HCT116 (cell line): ENCODE data around the gene ZNF425. TPM values are rescaled to one million over a fixed set of nuclear protein-coding genes. Genes with fewer than 3 reads are reported as not detected.

ENCODE experiments used
- ATAC-seq: fragments of 200-7000 bp; cut with Tn5 transposase; 2 replicates; pipeline ENCODE4 v1.9.1; 2020; ENCODE audit warnings: mild to moderate bottlenecking, moderate library complexity
- BruUV-seq: library from RNA; stranded (reverse); fragments of 400-500 nt; replicated peaks from 2 replicates; lab custom pipeline; 2021; lab: Mats Ljungman, UMichigan
- CTCF ChIA-PET: fragments of 300-600 bp; sonication (Branson Sonifier 250); formaldehyde crosslinking; loops from one replicate; lab custom pipeline; 2021; ENCODE audit warnings: antibody characterized with exemption; lab: Charles Lee
- POLR2A ChIA-PET: fragments of 300-600, 350-600 bp; sonication (Branson Sonifier 250); formaldehyde crosslinking; loops from one replicate; lab custom pipeline; 2021; ENCODE audit warnings: antibody characterized with exemption; lab: Charles Lee
- RAD21 ChIA-PET, 2 experiments: fragments of 300-600 bp; sonication (Branson Sonifier 250); formaldehyde crosslinking; loops; one replicate each; lab custom pipeline; 2023; ENCODE audit warnings: low total read pairs in 2 of 2; ENCODE audit not compliant: uncharacterized antibody in 2 of 2, unreplicated experiment in 2 of 2, low non-redundant PET in 1 of 2; lab: Charles Lee
- DNase-seq: peaks from one replicate; pipeline ENCODE4 v3.0.0-alpha.2; 2010; ENCODE audit warnings: low read depth, low spot score
- H2AFZ ChIP-seq: fragments of 200-600 bp; shearing (Covaris generic), sonication (generic); 2 replicates; pipeline ENCODE4 v1.6.1; 2017; ENCODE audit warnings: low read depth, mixed run types, mixed read lengths, antibody characterized with exemption, low read length; ENCODE audit not compliant: poor library complexity, severe bottlenecking
- H3K27ac ChIP-seq: 2 replicates; pipeline ENCODE4 v1.5.1; 2012; ENCODE audit warnings: low read depth, low read length
- H3K27me3 ChIP-seq: fragments of 200-600 bp; sonication (generic); 2 replicates; pipeline ENCODE4 v1.6.1; 2016; ENCODE audit warnings: mixed run types, low read length, mixed read lengths; ENCODE audit not compliant: insufficient read depth
- H3K36me3 ChIP-seq, 2 experiments: fragments of 200-500 bp in 1 of 2; fragments of 200-600 bp in 1 of 2; sonication (Bioruptor generic) in 1 of 2; sonication (generic) in 1 of 2; 2 replicates each; pipeline versions ENCODE4 v1.5.1 to v1.6.1; 2014 to 2016; ENCODE audit warnings: low read length in 2 of 2, inconsistent platforms in 1 of 2, mixed read lengths in 1 of 2, mixed run types in 1 of 2; ENCODE audit not compliant: insufficient read depth in 2 of 2, control insufficient read depth in 1 of 2
- H3K4me1 ChIP-seq, 2 experiments: fragments of 200-600 bp in 1 of 2; sonication (generic) in 1 of 2; 2 replicates each; pipeline versions ENCODE4 v1.5.1 to v1.6.1; 2012 to 2017; ENCODE audit warnings: low read length in 2 of 2, inconsistent platforms in 1 of 2, mild to moderate bottlenecking in 1 of 2, mixed read lengths in 1 of 2, mixed run types in 1 of 2, moderate library complexity in 1 of 2; ENCODE audit not compliant: insufficient read depth in 2 of 2, control insufficient read depth in 1 of 2
- H3K4me2 ChIP-seq: fragments of 200-600 bp; sonication (generic); 2 replicates; pipeline ENCODE4 v1.6.1; 2017; ENCODE audit warnings: mixed run types, low read length, mixed read lengths
- H3K4me3 ChIP-seq, 2 experiments: fragments of 200-600 bp in 1 of 2; sonication (generic) in 1 of 2; replicated peaks in 1 of 2; 2 replicates each; pipeline ENCODE4 v1.5.1; 2011 to 2016; ENCODE audit warnings: low read length in 2 of 2, control low read depth in 1 of 2, low read depth in 1 of 2, mild to moderate bottlenecking in 1 of 2, mixed read lengths in 1 of 2, mixed run types in 1 of 2
- H3K79me2 ChIP-seq: fragments of 200-600 bp; sonication (generic); 2 replicates; pipeline ENCODE4 v1.6.1; 2017; ENCODE audit warnings: mild to moderate bottlenecking, mixed run types, low read length, moderate library complexity, mixed read lengths; ENCODE audit not compliant: insufficient read depth
- H3K9ac ChIP-seq: fragments of 200-600 bp; sonication (generic); 2 replicates; pipeline ENCODE4 v1.6.1; 2016; ENCODE audit warnings: low read length, mixed read lengths
- H3K9me2 ChIP-seq: fragments of 200-600 bp; sonication (generic), shearing (Covaris generic); 2 replicates; pipeline ENCODE4 v1.6.1; 2017; ENCODE audit warnings: mixed run types, mild to moderate bottlenecking, moderate library complexity; ENCODE audit not compliant: insufficient read depth
- H3K9me3 ChIP-seq, 2 experiments: fragments of 200-500 bp in 1 of 2; fragments of 200-600 bp in 1 of 2; sonication (Bioruptor generic) in 1 of 2; sonication (generic) in 1 of 2; 2 replicates each; pipeline ENCODE4 v1.6.1; 2014 to 2017; ENCODE audit warnings: low read length in 2 of 2, mixed read lengths in 2 of 2, inconsistent platforms in 1 of 2, low read depth in 1 of 2, mild to moderate bottlenecking in 1 of 2, mixed run types in 1 of 2, moderate library complexity in 1 of 2; ENCODE audit not compliant: control insufficient read depth in 1 of 2, insufficient read depth in 1 of 2
- H4K20me1 ChIP-seq: fragments of 200-600 bp; sonication (generic), shearing (Covaris generic); 2 replicates; pipeline ENCODE4 v1.6.1; 2017; ENCODE audit warnings: mixed run types, mild to moderate bottlenecking, moderate library complexity; ENCODE audit not compliant: insufficient read depth
- CBX3 ChIP-seq: IDR thresholded peaks from 2 replicates; pipeline ENCODE4 v1.6.1; 2012; ENCODE audit warnings: low read depth
- CEBPB ChIP-seq: IDR thresholded peaks from 2 replicates; pipeline ENCODE4 v1.6.1; 2012; ENCODE audit warnings: low read depth
- CTCF ChIP-seq, 3 experiments: fragments of 200-600 bp in 1 of 3; sonication (generic) in 1 of 3; IDR thresholded peaks in 2 of 3; conservative IDR thresholded peaks in 1 of 3; 2 replicates each; pipeline ENCODE4 v1.5.1; 2012 to 2017; ENCODE audit warnings: low read depth in 2 of 3, low read length in 2 of 3, antibody characterized with exemption in 1 of 3, borderline replicate concordance in 1 of 3, control low read depth in 1 of 3, mild to moderate bottlenecking in 1 of 3, mixed read lengths in 1 of 3, mixed run types in 1 of 3, moderate library complexity in 1 of 3; ENCODE audit not compliant: insufficient read depth in 1 of 3
- EGR1 ChIP-seq: IDR thresholded peaks from 2 replicates; pipeline ENCODE4 v1.6.1; 2012; ENCODE audit warnings: low read depth
- ELF1 ChIP-seq: IDR thresholded peaks from 2 replicates; pipeline ENCODE4 v1.6.1; 2012; ENCODE audit warnings: low read depth, borderline replicate concordance
- EZH2 ChIP-seq: fragments of 200-600 bp; sonication (generic); IDR thresholded peaks from 2 replicates; pipeline ENCODE4 v1.6.1; 2017; ENCODE audit warnings: antibody characterized with exemption, mixed run types
- EZH2phosphoT487 ChIP-seq: fragments of 200-600 bp; IDR thresholded peaks from 2 replicates; pipeline ENCODE4 v1.6.1; 2018; ENCODE audit warnings: antibody characterized with exemption, borderline replicate concordance
- JUND ChIP-seq: IDR thresholded peaks from 2 replicates; pipeline ENCODE4 v1.6.1; 2012
- MAX ChIP-seq: IDR thresholded peaks from 2 replicates; pipeline ENCODE4 v1.6.1; 2012
- POLR2A ChIP-seq: IDR thresholded peaks from 2 replicates; pipeline ENCODE4 v1.7.0; 2011; ENCODE audit warnings: borderline replicate concordance; ENCODE audit not compliant: insufficient read depth, insufficient read length; ENCODE audit errors: extremely low read depth
- POLR2AphosphoS5 ChIP-seq: IDR thresholded peaks from 2 replicates; pipeline ENCODE4 v1.6.1; 2011; ENCODE audit warnings: mild to moderate bottlenecking, low read depth, low read length, moderate library complexity
- REST ChIP-seq: IDR thresholded peaks from 2 replicates; pipeline ENCODE4 v1.6.1; 2012; ENCODE audit warnings: low read depth
- SP1 ChIP-seq: IDR thresholded peaks from 2 replicates; pipeline ENCODE4 v1.6.1; 2012; ENCODE audit warnings: low read depth
- SRF ChIP-seq: IDR thresholded peaks from 2 replicates; pipeline ENCODE4 v1.6.1; 2012; ENCODE audit warnings: low read depth
- TCF7L2 ChIP-seq: IDR thresholded peaks from 2 replicates; pipeline ENCODE4 v1.7.0; 2011; ENCODE audit warnings: borderline replicate concordance, inconsistent platforms; ENCODE audit not compliant: insufficient read depth, insufficient read length; ENCODE audit errors: extremely low read depth
- ZBTB33 ChIP-seq: IDR thresholded peaks from 2 replicates; pipeline ENCODE4 v1.6.1; 2011; ENCODE audit warnings: mild to moderate bottlenecking, low read length, moderate library complexity; ENCODE audit not compliant: insufficient replicate concordance; ENCODE audit errors: extremely low read depth
- ZNF274 ChIP-seq: fragments of 200-500 bp; sonication (Bioruptor generic); IDR thresholded peaks from 2 replicates; pipeline ENCODE4 v1.6.1; 2014; ENCODE audit warnings: mild to moderate bottlenecking, low read depth, low read length, inconsistent platforms
- intact Hi-C: fragments of 100-400 bp; cut with micrococcal nuclease; formaldehyde crosslinking; loops from 2 replicates; pipeline ENCODE4 v1.10.0; 2022
- total RNA-seq: library from RNA; stranded (reverse); gene quantifications from one replicate; pipeline ENCODE4 v1.2.1, GENCODE V29; 2021; ENCODE audit not compliant: unreplicated experiment

ZNF425 gene
- total RNA-seq, 1 experiment from 2014 or later = 2.1 TPM

GRCh38 chr7:149104749-149105148 lies 21.4 kb downstream of the ZNF425 start (continued):
- no peak for TF ChIP-seq EZH2
- no peak for TF ChIP-seq CEBPB
- no peak for TF ChIP-seq EGR1
- no peak for TF ChIP-seq ELF1

GRCh38 chr7:149104214-149104613 lies 21.9 kb downstream of the ZNF425 start:
- H3K4me3 ChIP-seq = no peak overlapping the region
- H3K27me3 ChIP-seq = no peaks in the 10 kb centered on the region
- no TSS peak for BruUV-seq
- no peaks in the 10 kb centered on the region for H3K36me3 ChIP-seq
- H3K79me2 ChIP-seq = no peaks in the 10 kb centered on the region
- no peaks in the 10 kb centered on the region for H3K4me1 ChIP-seq
- CTCF ChIA-PET = no interaction called here
- H2AFZ ChIP-seq = no peak overlapping the region
- TF ChIP-seq EGR1 = no peak
- no peak for TF ChIP-seq EZH2phosphoT487
- no peak for TF ChIP-seq CTCF (IDR thresholded peaks at IDR 0.05 in 2 of 3, conservative IDR thresholded peaks at IDR 0.05 in 1 of 3; ENCODE audit: borderline replicate concordance in 1 of 3, insufficient read depth in 1 of 3, low read depth in 2 of 3, low read length in 2 of 3)
- TF ChIP-seq SRF = no peak
- TF ChIP-seq EZH2 = no peak
- TF ChIP-seq POLR2A = no peak
- no peak for TF ChIP-seq ZBTB33
- TF ChIP-seq TCF7L2 = no peak
- no peak for TF ChIP-seq JUND
- TF ChIP-seq ELF1 = no peak
- no peak for TF ChIP-seq MAX
- TF ChIP-seq SP1 = no peak
- TF ChIP-seq CBX3 = no peak
- TF ChIP-seq REST = no peak
- TF ChIP-seq POLR2AphosphoS5 = no peak
- no peak for TF ChIP-seq ZNF274
- H3K9ac ChIP-seq = no peak overlapping the region
- intact Hi-C loops = no loop called here
- DNase-seq = no peak
- RAD21 ChIA-PET = no interaction called here
- H4K20me1 ChIP-seq = no peaks in the 10 kb centered on the region
- no peak overlapping the region for H3K27ac ChIP-seq
- POLR2A ChIA-PET = no interaction called here
- no peaks in the 10 kb centered on the region for H3K9me2 ChIP-seq
- H3K9me3 ChIP-seq = no peaks in the 10 kb centered on the region
- no peak overlapping the region for H3K4me2 ChIP-seq
- ATAC-seq = no peak
